ENCODE measurements around the gene NCKAP1. TPM values are rescaled to one million over a fixed set of nuclear protein-coding genes. Genes with fewer than 3 reads are reported as not detected.

NCKAP1 gene
- total and polyA plus RNA-seq, 10 of the 15 experiments (the other 5 are each of a cell fraction or from before 2014, with no cell fraction given), result 0.11 to 1.5 (median 0.52) TPM

GRCh38 chr2:182929972-182930371, 108.3 kb downstream of the NCKAP1 start:
- SMC1A ChIA-PET (ENCODE audit: uncharacterized antibody, unreplicated experiment), result interaction anchor here (0.6 to 1.2 kb wide), 3 partner anchors 21 to 472 kb away, joined by 3 to 4 read pairs (median 3); no protein-coding TSS in a partner anchor
- no peak for ATAC-seq
- no peak for TF ChIP-seq RELB (IDR thresholded peaks at IDR 0.05; ENCODE audit: low read depth)
- no peak for TF ChIP-seq IRF5 (IDR thresholded peaks at IDR 0.05; ENCODE audit: borderline replicate concordance)
- no peak for TF ChIP-seq ZZZ3 (IDR thresholded peaks at IDR 0.05; ENCODE audit: control insufficient read depth, insufficient read length, low read depth)
- TF ChIP-seq MTA2 (IDR thresholded peaks at IDR 0.05; ENCODE audit: low read depth), result no peak
- TF ChIP-seq ZNF687 (IDR thresholded peaks at IDR 0.05), result no peak
- TF ChIP-seq PRDM15 (CRISPR knock-in tag; IDR thresholded peaks at IDR 0.05), result no peak
- TF ChIP-seq ELK1 (IDR thresholded peaks at IDR 0.05; ENCODE audit: low read depth, low read length), result no peak
- TF ChIP-seq HCFC1 (IDR thresholded peaks at IDR 0.05; ENCODE audit: low read length), result no peak
- no peak for TF ChIP-seq FOXM1 (IDR thresholded peaks at IDR 0.05; ENCODE audit: low read depth, low read length)

More at GRCh38 chr2:182929972-182930371, 108.3 kb downstream of the NCKAP1 start:
- Histone ChIP-seq H3K4me2 (ENCODE audit: control insufficient read depth, insufficient read depth) (no peak overlapping the region), H3K79me2 (ENCODE audit: control insufficient read depth, insufficient read depth, low read length) (no peaks in the 10 kb centered on the region), H3K36me3 (ENCODE audit: control insufficient read depth in 2 of 2, insufficient read depth in 2 of 2, low read length in 1 of 2) (no peaks in the 10 kb centered on the region; a peak in 1 of 4 replicates), H3K27me3 (replicated peaks in 1 of 2; ENCODE audit: control insufficient read depth in 2 of 2, insufficient read depth in 2 of 2, low read length in 1 of 2) (no peaks in the 10 kb centered on the region), H3K27ac (ENCODE audit: control insufficient read depth, insufficient read depth) (no peak overlapping the region), H3K4me1 (ENCODE audit: control insufficient read depth, insufficient read depth, low read length) (no peaks in the 10 kb centered on the region), H3K9me3 (replicated peaks; ENCODE audit: control insufficient read depth, insufficient read depth, low read length) (no peaks in the 10 kb centered on the region), H3K9ac (ENCODE audit: control insufficient read depth, insufficient read depth, low read length) (no peak overlapping the region), H3K4me3 (no peak overlapping the region), H4K20me1 (ENCODE audit: control insufficient read depth, insufficient read depth) (no peaks in the 10 kb centered on the region), H2AFZ (ENCODE audit: control insufficient read depth, low read depth, low read length) (no peak overlapping the region)
- CTCF ChIA-PET, result interaction anchor here (0.7 to 1.0 kb wide), 2 partner anchors 50 to 69 kb away, joined by 4 read pairs; no protein-coding TSS in a partner anchor
- in situ Hi-C loops (cut with MboI) (no loop called here), intact Hi-C loops (cut with micrococcal nuclease; ENCODE audit: unreplicated experiment) (no loop called here)
- no peak for FAIRE-seq
- DNase-seq (ENCODE audit: low read depth, low spot score), result no peak
- RAD21 ChIA-PET (ENCODE audit: unreplicated experiment), result no interaction called here
- BruUV-seq (replicated peaks), result no TSS peak
- POLR2A ChIA-PET, result no interaction called here
